Frontal cortex (tissue), 4 donors: ENCODE data around the gene EXOC3. TPM values are rescaled to one million over a fixed set of nuclear protein-coding genes. Genes with fewer than 3 reads are reported as not detected.
"Not testable (repeated sequence)": the region's sequence is repeated elsewhere in the genome, so short reads cannot be mapped to it uniquely, and the experiment has no call there.

ENCODE experiments used
- DNase-seq, 2 donors: peaks; one replicate each; pipeline ENCODE4 v3.0.0; 2012; ENCODE audit warnings: low spot score in 2 of 2
- FAIRE-seq: peaks from 2 replicates; lab custom pipeline; 2012; peaks lifted over from hg19 to GRCh38; lab: Jason Lieb, UNC
- total RNA-seq: library from RNA; depleted of rRNA; stranded (reverse); fragments of >200 nt; gene quantifications from one replicate; pipeline ENCODE4 v1.2.3, GENCODE V29; 2014
- donor health status: control.
- donor health status: control.
- donor health status: control.

Gene EXOC3
- total RNA-seq, 1 donor from 2014 or later: 22.4 TPM

DNA sequence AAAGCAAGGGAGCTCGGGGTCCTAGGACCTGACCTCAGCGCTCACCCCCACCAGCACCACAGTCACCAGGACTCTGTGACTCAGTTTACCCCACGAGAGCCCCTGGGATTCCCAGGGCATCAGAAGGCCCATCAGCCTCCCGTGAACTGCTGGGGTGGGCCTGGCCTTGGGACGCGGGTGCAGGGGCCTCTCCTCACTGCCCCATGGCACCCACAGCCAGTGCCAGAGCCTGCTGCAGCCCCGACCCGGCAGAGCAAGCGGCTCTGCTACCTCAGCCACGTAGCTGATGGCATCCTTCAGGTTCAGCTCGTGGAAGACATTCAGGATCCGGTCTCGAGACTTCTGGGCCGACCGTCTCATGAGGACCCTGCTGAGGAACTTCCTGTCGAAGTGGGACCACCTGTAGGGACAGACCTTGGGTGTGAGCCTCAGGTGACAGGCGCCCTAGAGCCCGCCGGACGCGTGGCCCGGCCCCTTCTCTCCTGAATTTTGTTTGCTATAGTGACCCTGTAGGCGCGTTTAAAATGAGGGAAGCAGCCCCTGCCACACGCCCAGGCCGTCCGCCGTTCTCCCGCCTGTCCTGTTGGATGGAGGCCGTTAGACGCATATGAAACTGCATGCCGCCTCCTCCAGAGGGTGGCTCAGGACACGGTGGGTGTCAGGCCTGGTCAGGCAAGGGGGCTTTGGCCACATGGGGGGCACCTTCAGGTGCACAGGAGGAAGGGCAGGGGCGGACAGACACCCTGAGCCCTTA lies 36.8 kb downstream of the EXOC3 start:
- DNase-seq (no peak), FAIRE-seq (no peak)

DNA sequence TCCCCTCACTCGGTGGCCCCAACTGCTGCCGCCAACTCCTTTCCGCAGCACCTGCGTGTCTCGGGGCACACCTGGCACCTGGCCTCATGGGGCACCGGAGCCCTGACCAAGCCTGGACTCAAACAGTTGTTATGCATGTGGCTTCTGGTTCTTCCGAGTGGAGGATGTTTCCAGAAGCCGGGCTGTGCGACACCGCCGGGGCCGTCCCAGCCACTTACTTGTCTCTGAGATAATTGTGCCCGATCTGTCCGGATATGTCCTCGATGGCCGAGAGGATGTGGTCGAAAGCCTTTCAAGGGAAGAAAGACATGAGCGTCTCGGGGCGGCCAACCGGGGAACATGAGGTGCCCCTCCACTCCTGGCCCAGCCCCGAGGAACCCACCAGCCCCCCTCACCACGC lies 38.4 kb downstream of the EXOC3 start:
- FAIRE-seq (no peak), DNase-seq (no peak)

DNA sequence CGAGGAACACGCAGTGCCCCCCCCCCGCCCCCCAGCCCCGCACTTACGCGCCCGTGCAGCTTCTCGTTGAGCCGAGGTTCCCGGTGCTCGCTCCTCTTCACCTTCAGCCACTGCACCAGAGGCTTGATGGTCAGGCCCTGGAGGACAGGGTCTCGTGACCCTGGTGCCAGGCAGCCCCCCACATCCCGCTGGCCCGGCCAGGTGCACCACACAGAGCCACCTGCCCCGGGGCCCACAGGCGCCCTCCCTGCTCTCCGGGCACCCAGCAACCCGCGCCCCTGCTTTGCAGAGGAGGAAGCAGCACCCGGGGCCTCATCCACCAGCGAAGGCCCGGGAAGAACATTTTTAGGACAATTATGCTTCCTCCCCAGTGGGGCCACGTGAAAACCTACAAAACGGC lies 39.0 kb downstream of the EXOC3 start:
- DNase-seq: no peak
- no peak for FAIRE-seq

DNA sequence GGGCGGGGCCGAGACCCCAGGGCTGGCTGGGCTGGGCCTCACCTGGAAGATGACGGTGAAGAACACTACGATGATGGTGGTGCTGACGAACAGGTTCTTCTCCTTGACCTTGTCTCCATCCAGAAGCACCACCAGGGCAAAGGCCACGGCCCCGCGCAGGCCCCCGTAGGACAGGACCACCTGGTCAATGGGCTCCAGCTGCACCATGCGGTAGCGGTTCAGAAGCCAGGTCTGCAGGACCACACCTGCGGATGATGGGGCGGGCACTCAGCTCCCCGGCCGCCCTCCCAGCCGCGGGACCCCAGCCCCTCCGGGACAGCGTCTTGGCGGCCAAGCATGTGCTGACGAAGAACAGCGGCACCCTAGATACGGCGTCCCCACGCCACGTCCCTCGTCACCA lies 39.5 kb downstream of the EXOC3 start:
- DNase-seq (no peak), FAIRE-seq (no peak)

DNA sequence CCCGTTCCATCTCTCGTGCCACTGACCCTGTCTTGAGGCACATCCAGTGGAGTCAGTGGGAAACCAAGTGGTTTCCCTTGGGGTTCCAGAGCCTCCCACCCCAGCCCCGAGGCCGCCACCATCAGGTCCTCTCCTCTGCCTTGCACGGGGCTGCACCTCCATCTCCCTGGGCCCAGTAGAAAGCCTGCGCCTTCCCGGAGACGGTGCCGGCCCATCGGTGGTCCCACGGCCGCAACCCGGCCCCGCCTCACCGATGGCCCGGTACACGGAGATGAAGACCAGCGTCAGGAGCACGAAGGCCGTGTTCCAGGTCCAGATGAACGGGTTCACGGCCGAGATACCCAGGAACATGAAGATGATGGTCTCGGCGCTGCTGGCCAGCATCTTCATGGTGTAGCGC lies 40.0 kb downstream of the EXOC3 start:
- DNase-seq (no peak), FAIRE-seq (no peak)

DNA sequence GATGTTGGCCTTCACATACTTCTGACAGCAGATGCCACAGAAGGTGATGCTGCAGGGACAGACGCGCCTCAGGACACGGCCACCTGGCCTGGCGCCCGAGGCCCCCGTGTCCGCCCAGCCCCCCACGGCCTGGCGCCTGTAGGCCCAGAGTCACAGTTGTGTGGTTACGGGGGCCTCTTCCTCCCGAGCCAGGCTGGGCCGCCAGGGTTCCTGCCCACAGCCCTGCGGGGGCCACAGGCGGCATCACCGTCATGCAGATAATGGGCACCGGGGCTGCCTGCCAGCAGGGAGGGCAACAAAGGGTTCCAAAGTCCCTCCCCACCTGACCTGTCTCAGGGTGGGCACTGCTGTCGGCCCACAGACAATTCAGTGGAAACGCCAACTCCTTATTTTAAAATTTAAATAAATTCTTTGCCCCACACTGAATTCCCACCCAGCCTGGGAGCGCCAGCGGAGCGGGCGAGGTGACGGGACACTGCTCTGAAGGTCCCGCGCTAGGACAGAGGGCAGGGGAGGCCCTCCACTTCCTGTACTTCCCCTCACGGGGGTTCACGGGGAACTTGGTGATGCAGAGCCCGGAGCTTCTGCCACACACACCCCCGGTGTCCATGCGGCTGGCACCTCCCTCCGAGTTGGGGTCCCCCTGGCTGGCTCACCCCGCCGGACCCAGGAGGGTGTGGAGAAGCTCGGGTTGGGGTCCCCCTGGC lies 40.6 kb downstream of the EXOC3 start:
- FAIRE-seq: no peak

DNA sequence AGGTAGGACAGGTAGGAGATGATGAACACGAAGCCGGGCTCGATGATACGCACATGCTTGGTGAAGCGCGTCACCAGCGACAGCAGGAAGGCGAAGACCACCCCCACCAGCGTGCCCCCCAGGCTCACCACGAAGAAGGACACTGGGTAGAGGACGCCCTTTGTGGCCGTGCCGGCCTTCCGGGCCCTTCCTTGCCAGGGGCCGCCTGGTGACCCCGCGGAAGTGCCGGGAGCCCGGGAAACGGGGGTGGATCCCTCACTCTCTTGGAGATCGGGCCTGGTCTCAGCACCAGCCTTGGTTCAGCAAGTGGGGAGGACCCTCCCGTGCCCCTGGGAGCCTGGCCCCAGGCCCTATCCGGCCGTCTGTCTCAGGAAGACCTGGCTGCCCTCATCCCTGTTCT lies 41.6 kb downstream of the EXOC3 start:
- DNase-seq: no peak
- FAIRE-seq: no peak

More for the DNA sequence above, 40.6 kb downstream of the EXOC3 start:
- DNase-seq: no peak

DNA sequence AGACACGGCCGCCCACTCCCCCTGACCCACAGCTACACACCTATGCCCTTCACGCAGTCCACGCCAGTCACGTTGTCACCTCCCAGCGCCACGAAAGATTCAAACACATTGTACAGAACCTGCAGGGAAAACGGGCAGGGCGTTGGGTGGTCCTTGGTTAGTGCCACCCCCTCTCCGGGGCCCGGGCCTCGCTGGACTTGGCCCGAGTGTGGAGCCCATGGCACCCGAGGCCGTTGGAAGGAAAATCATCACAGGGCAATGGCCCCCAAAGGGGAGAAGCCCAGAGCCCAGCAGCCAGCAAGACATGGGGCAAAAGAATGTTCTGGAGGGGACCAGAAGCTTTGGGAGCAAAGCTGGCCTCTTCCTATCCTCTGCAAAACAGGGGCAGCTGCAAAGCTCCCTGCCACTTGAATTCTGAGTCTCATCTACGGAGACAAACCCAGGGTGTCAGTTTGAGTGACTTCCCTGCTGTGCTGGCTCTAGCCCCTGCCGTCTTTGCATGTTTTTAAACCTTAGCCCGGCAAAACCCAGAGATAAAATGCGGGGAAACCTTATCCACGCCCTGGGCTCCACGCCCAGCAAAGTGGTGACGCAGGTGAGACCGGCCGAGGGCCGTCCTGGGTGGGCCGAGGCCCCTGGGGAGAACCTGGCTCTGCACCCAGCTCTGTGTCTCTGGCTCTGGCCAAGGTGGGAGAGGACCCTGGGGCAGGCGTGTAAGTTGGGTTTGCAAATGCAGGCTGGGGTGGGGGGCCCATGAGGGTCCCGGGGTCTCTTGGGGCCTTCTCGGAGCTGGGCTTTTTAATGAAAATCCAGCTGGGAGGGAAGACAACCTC lies 42.4 kb downstream of the EXOC3 start:
- FAIRE-seq (no peak), DNase-seq (no peak)

DNA sequence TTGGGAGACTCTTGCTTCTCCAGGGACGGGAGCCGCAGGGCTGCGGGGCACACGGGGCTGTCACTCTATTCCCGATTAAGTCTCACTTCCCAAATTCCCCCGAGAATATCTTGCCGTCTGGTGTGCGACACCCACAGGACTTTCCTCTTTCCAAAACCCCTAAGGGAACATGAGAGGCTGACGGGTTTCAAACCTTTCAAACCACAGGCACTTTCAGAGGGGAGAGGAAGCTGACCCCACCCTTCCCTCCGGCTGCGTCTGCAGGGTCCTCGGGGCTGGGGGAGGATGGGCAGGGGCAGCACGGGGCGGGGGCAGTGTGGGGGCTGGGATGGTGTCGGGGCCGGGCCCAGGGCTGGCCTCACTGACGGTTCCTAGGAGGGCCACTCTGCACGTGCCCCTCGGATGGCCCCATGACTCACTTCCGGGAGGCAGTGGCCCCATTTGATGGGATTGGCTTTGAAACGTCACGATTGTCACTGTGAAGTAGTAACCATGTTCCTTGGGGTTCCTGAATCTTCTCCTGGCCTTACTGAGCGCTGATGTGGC lies 43.0 kb downstream of the EXOC3 start:
- FAIRE-seq (no peak), DNase-seq (no peak)

DNA sequence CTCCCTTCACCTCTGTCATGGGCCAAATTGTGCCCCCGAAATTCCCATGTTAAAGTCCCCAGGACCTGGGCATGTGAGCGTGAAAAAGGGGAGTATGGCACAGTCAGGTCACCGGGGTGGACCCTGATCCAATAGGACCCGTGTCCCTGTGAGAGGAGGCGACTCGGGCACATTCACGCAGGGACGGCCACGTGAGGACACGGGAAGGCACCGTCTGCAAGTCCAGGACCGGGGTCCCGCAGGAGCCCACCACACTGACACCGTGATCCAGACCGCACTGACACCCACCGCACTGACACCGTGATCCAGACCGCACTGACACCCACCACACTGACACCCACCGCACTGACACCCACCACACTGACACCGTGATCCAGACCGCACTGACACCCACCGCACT lies 43.6 kb downstream of the EXOC3 start:
- not testable (repeated sequence) for FAIRE-seq

DNA sequence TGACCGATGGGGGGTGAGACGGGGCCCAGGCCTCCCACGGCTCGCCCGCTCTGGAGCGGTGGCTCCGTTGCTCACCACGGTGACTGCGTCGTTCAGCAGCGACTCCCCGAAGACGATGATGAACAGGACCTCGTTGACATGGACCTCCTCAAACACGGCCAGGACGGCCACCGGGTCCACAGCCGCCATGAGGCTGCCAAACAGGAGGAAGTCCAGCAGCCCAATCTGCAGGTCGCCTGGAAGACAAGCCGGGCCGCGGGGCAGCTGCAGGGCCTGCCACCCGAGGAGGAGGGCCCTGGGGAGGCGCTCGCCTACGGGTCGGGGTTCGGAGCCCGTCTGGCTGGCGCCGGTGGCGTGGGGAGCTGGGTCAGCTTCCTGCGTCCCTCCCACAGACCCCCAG lies 45.3 kb downstream of the EXOC3 start:
- FAIRE-seq (no peak), DNase-seq (no peak)

More for the DNA sequence above, 43.6 kb downstream of the EXOC3 start:
- not testable (repeated sequence) for DNase-seq

DNA sequence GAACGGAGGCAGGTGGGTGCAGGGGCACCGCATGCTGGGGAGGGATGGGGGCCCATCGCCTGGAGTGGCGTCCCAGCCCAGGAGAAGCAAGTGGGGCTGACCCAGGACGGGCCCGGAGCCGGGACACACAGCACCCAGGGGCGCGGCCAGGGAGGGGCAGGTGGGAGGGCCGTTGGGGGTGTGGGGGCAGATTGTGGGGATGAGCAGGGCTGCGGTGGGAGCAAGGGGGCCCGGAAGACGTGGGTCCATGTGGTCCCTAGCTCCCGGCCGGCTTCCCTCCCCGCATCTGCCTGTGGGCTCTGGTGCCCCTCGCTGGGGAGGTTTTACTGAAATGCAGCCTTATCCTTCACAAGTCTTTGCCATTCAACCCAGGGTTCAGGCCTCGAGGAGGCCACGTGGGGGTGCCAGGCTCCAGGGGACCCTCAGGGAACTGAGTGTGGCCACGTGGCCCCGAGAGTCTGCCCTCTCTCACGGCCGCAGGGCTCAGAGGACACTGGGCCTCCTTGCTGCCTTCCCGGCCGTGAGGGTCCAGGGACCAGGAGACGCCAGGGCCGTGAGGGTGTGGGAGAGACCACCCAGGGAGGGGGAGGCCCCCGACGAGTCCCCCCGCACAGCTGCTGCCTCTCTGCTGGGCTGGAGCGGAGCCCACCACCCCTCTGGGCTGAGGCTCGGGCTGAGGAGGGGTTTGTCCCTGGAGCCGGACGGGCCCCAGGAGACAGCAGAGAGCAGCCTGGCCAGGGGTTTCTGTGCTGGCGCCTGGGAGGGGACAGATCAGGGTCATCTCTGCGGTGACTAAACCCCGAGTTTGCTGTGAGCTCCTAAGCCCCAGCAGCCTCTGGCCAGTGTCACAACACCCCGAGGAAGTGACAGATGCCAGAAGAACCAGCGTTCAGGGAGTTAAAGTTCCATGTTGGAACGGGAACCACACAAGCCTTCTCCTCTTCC lies 46.0 kb downstream of the EXOC3 start:
- DNase-seq: no peak
- FAIRE-seq: no peak

DNA sequence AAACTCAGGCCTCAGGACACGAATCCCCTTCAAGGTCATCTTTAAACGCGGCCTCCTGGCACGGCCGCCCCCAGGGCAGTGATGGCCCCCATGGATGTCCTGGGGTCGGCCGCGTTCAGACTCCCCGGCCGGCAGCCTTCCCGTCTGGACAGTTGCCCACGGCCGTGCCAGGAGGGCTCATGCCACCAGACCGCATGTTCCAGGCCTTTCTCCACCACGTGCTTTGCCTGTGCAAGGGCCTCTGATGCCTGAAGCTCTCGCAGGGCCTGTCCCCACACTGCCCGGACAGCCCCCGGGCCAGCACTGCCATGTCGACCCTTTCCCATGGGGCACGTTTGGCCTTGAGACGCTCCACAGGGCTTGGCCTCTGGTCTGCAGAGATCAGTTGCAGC lies 46.7 kb downstream of the EXOC3 start:
- DNase-seq (no peak), FAIRE-seq (no peak)

DNA sequence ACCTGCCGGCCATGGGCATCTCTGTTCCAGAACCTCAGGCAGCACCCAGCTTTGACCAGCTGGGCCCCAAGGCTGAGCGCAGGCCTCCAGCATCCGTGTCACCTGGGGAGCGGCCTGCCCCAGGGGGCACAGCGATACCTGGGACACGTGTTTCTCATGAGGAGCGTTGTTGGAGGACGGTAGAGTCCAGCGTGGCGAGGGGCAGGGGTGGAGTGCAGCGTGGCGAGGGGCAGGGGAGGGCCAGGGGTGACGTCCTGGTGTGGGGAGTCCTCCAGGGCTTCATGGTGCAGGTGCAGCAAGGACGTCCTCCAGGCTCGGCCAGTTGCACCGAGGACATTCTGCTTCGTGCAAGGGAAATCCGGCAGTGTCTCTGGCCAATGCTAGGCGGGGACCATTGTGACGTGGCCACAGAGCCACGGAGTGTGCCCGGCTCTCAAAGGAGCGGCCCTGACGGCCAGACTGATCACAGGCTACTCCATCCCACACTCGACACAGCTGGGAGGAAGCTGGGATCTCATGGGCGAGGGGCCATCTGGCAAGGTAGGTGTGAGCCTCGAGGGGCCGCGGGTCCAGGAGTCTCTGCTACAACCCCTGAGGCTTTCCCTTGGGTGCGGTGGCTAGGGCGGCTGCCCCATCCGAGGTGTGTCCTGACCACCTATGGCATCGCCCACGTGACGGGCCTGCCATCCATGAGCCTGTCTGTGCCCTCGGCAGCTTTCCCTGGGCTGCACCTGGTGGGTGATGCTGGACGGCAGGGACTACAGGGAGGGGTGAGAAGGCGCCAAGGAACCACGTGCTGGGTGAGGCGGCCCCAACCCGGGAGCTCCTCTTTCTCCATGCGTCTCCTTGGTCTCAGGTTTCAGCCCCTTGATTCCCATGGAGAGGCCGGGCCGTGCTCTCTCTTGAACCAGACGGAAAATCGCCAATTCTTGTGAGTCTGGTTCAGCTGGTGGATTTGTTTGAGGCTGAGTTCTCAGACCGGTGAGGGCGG lies 47.4 kb downstream of the EXOC3 start:
- no peak for DNase-seq
- FAIRE-seq: no peak

DNA sequence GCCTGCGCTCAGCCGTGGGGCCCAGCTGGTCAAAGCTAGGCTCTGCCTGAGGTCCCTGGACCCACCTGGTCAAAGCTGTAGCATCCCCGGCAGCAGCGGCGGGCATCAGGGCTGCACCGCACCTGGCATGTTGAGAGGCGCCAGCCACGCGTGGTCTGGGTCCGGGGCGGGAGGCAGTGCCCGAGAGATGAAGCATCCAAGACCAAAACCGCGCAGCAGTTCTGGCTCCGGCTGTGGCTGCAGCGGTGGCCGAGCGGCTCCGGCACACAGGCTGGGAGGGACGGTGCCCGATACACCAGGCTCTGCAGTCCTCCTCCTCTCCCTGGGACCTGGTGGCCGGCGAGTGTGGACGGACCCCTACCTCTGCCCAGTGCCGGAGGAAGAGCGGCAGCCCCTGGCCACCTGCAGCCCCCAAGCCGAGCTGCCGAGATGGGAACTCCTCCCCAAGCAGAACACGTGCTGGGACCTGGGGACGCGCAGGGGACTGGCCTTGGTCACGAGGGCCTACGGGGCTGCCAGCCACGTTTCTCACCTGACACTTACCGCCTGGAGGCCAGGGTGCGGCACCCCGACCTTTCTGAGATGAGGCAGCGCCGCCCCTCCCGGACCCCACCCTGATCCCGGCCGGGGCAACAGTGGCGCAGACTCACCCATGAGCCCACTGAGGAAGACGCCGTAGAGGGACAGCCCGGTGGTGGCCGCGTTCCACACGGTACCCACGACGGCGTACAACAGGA lies 48.3 kb downstream of the EXOC3 start:
- FAIRE-seq (no peak), DNase-seq (no peak)

DNA sequence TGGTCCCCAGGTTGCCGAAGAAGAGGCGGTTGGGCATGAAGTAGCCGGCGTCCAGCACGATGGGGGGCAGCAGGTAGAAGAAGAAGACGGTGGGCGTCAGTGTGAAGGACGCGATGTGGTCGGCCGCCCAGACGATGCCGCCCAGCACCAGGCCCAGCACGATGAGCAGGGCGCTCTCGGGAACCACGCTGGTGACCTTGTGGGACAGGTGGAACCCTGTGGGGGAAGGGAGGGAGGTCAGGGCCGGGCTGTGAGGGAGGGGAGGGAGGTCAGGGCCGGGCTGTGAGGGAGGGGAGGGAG lies 48.8 kb downstream of the EXOC3 start:
- FAIRE-seq (no peak), DNase-seq (no peak)

DNA sequence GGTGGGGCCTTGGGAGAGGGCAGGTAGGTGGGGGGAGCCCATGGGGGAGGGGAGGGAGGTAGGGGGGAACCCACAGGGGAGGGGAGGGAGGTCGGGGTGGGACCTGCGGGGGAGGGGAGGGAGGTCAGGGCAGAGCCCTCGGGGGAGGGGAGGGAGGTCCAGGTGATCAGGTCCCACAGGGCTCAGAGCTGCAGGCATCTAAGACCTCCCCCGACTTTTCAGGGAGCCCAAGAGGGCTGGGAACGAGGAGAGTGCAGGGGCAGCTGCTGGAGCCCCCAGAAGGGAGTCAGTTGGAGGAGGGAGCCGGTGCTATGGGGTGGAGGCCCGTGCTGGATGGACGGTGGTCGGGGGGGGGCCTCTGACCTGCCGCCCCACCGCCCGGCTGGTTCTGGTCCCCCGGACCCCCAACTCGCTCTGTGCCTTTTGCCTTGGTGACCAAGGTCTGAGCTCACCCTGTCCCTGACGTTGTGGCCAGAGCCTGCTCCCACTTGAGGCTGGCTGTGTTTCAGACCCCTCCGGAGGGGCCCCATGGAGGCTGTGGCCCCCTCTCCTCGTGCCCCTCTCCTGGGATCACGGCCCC lies 49.4 kb downstream of the EXOC3 start:
- DNase-seq (no peak), FAIRE-seq (no peak)
